Osteoblast (primary cell): Measurements from ENCODE around the gene USP22. TPM values are rescaled to one million over a fixed set of nuclear protein-coding genes. Genes with fewer than 3 reads are reported as not detected.

Experiments used
- DNase-seq: peaks from one replicate; pipeline ENCODE4 v3.0.0; 2011; ENCODE audit warnings: low spot score, mixed read lengths; ENCODE audit not compliant: insufficient read length; ENCODE audit errors: missing footprints
- H2AFZ ChIP-seq: 2 replicates; pipeline ENCODE4 v1.6.0; 2011; ENCODE audit warnings: mild to moderate bottlenecking, low read length
- H3K27ac ChIP-seq: 2 replicates; pipeline ENCODE4 v1.5.1; 2011; ENCODE audit warnings: mild to moderate bottlenecking, low read depth, low read length, moderate library complexity
- H3K27me3 ChIP-seq: 2 replicates; pipeline ENCODE4 v1.6.0; 2012; ENCODE audit warnings: mild to moderate bottlenecking, control low read depth, inconsistent platforms, low read length, moderate library complexity; ENCODE audit not compliant: insufficient read depth
- H3K36me3 ChIP-seq: 2 replicates; pipeline ENCODE4 v1.5.1; 2011; ENCODE audit warnings: mild to moderate bottlenecking, low read length, control low read depth, moderate library complexity; ENCODE audit not compliant: insufficient read depth
- H3K4me1 ChIP-seq: 2 replicates; pipeline ENCODE4 v1.5.1; 2011; ENCODE audit warnings: mild to moderate bottlenecking, low read length, control low read depth, moderate library complexity; ENCODE audit not compliant: insufficient read depth
- H3K4me2 ChIP-seq: 2 replicates; pipeline ENCODE4 v1.6.0; 2011; ENCODE audit warnings: mild to moderate bottlenecking, low read length; ENCODE audit not compliant: insufficient read depth
- H3K4me3 ChIP-seq: fragments of 200-600 bp; sonication (generic); 3 replicates; pipeline ENCODE4 v1.5.1; 2012; ENCODE audit warnings: mild to moderate bottlenecking, low read length, inconsistent platforms; ENCODE audit not compliant: insufficient read depth
- H3K79me2 ChIP-seq: 2 replicates; pipeline ENCODE4 v1.6.0; 2012; ENCODE audit warnings: mild to moderate bottlenecking, low read length, control low read depth, inconsistent platforms; ENCODE audit not compliant: insufficient read depth
- H3K9me3 ChIP-seq: 2 replicates; pipeline ENCODE4 v1.5.1; 2011; ENCODE audit warnings: low read depth, low read length, control low read depth
- H4K20me1 ChIP-seq: 2 replicates; pipeline ENCODE4 v1.6.0; 2012; ENCODE audit warnings: mild to moderate bottlenecking, low read length, control low read depth; ENCODE audit not compliant: insufficient read depth
- total RNA-seq: library from RNA; depleted of rRNA; stranded (reverse); fragments of >200 nt; gene quantifications from 2 replicates; pipeline ENCODE4 v1.2.3, GENCODE V29; 2012
- TF ChIP-seq, protein P1 (sequence below): IDR thresholded peaks from 2 replicates; pipeline ENCODE4 v1.5.1; 2011; ENCODE audit warnings: mild to moderate bottlenecking, low read depth, low read length, moderate library complexity; ENCODE audit errors: extremely low read depth

Gene USP22
- total RNA-seq, 1 donor, result 293 TPM

DNA sequence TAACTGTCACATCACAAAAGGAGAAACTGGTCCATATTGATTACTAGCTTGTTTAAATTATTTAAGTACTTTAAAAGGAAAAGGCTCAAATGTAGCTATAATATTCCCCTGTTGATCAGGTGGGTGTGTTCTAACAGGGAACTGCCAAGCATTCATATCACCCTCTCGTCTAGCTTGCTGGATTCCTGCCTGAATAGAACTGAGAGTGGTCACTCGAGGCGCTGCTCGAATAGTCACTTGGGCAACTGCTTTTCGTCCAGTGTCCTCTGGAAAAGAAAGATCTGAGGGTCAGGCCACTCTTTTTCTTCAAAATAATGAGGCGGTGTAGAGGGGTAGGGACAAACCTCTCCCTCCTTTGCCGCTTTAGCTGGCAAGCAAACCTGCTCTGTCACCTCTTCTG is 36.4 kb upstream of the USP22 start:
- Histone ChIP-seq H3K27me3 (peaks cover 19% of the 10 kb centered on the region), H3K36me3 (no peaks in the 10 kb centered on the region), H3K4me2 (no peak overlapping the region), H4K20me1 (no peaks in the 10 kb centered on the region), H2AFZ (no peak overlapping the region), H3K4me3 (no peak overlapping the region), H3K27ac (no peak overlapping the region), H3K79me2 (no peaks in the 10 kb centered on the region), H3K9me3 (no peaks in the 10 kb centered on the region), H3K4me1 (no peaks in the 10 kb centered on the region)
- TF ChIP-seq, protein P1, sequence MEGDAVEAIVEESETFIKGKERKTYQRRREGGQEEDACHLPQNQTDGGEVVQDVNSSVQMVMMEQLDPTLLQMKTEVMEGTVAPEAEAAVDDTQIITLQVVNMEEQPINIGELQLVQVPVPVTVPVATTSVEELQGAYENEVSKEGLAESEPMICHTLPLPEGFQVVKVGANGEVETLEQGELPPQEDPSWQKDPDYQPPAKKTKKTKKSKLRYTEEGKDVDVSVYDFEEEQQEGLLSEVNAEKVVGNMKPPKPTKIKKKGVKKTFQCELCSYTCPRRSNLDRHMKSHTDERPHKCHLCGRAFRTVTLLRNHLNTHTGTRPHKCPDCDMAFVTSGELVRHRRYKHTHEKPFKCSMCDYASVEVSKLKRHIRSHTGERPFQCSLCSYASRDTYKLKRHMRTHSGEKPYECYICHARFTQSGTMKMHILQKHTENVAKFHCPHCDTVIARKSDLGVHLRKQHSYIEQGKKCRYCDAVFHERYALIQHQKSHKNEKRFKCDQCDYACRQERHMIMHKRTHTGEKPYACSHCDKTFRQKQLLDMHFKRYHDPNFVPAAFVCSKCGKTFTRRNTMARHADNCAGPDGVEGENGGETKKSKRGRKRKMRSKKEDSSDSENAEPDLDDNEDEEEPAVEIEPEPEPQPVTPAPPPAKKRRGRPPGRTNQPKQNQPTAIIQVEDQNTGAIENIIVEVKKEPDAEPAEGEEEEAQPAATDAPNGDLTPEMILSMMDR, result no peak
- DNase-seq, result no peak

DNA sequence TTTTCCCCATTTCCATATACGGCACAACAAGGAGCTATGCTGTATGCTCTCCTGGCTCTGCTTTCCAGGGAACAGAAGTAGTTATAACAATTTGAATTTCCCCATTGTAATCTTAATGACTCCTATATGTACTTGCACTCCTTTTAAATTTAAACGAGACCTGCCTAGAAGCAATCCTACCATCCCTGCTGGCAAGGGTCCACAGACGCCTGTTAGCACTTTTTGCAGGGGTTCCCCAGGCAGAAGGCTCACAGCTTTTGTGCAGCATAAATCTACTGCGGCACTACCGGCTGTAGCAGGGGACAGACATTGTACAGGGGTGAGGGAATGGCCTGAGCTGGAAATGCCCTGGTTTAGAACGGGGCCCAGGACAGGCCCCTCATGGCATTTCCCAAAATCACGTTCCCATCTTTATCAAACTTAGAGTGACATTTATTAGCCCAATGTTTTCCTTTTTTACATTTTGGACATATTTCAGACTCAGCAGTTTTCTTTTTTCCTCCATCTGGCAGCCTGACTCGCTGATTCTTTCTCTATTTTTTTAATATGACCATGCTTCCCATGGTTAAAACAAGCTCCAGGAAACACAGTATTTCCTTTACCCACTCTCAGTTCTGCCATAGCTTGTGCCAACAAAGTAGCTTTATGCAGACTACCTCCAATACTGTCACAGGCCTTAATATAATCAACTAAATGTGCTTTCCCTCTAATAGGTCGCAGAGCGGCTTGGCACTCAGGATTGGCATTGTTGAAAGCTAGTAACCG is 35.4 kb upstream of the USP22 start:
- Histone ChIP-seq H3K79me2 (no peaks in the 10 kb centered on the region), H3K4me1 (no peaks in the 10 kb centered on the region), H3K4me2 (no peak overlapping the region), H3K4me3 (no peak overlapping the region), H3K9me3 (no peaks in the 10 kb centered on the region), H3K27me3 (peaks cover 19% of the 10 kb centered on the region), H4K20me1 (no peaks in the 10 kb centered on the region), H3K36me3 (no peaks in the 10 kb centered on the region), H3K27ac (no peak overlapping the region), H2AFZ (no peak overlapping the region)
- DNase-seq, result no peak
- TF ChIP-seq, protein P1, result no peak

DNA sequence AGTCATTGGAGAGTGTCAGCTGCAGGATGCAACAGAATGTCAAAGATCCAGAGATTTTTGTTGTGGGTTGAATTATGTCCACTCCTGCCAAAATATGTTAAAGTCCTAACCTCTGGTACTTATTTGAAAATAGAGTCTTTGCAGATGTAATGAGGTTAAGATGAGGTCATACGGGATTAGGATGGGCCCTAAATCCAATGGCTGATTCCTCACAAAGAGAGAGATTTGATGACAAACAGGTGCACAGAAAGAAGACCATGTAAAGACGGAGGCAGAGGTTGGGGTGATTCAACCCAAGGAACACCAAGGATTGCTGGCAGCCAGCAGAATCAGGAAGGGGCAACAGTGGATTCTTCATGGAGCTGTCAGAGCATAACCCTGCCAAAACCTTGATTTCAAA is 34.5 kb upstream of the USP22 start:
- TF ChIP-seq, protein P1, result no peak
- DNase-seq, result no peak
- H4K20me1 ChIP-seq, result no peaks in the 10 kb centered on the region
- H3K27me3 ChIP-seq, result peaks cover 19% of the 10 kb centered on the region
- H3K4me2 ChIP-seq, result no peak overlapping the region
- no peaks in the 10 kb centered on the region for H3K4me1 ChIP-seq
- H3K27ac ChIP-seq, result no peak overlapping the region
- H3K4me3 ChIP-seq, result no peak overlapping the region
- H3K79me2 ChIP-seq, result no peaks in the 10 kb centered on the region
- H3K9me3 ChIP-seq, result no peaks in the 10 kb centered on the region
- no peak overlapping the region for H2AFZ ChIP-seq
- H3K36me3 ChIP-seq, result no peaks in the 10 kb centered on the region

DNA sequence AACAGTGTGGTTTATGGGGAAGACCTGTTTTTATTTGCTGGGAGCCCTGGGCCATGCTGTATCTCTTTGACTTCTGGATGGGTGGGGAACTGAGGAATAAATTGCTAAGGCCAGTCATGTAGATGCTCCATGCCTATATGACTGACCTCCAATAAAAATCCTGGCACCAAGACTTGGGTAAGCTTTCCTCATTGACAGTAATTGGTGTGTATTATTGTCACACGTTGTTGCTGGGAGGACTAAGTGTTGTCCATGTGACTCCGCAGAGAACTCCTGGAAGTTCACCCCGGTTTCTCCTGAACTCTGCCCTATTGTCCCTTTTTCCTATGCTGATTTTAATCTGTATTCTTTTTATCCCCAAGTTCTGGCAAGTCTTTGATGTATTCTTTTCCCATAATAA is 33.4 kb upstream of the USP22 start:
- H3K4me2 ChIP-seq, result no peak overlapping the region
- no peaks in the 10 kb centered on the region for H3K36me3 ChIP-seq
- H3K27me3 ChIP-seq, result peaks cover 16% of the 10 kb centered on the region
- no peak overlapping the region for H2AFZ ChIP-seq
- H4K20me1 ChIP-seq, result no peaks in the 10 kb centered on the region
- TF ChIP-seq, protein P1, result no peak
- no peaks in the 10 kb centered on the region for H3K79me2 ChIP-seq
- DNase-seq, result no peak
- H3K27ac ChIP-seq, result no peak overlapping the region
- no peaks in the 10 kb centered on the region for H3K9me3 ChIP-seq
- no peaks in the 10 kb centered on the region for H3K4me1 ChIP-seq
- no peak overlapping the region for H3K4me3 ChIP-seq
